Neural progenitor cell (in vitro differentiated cells): ENCODE results near the gene PCCA. TPM values are rescaled to one million over a fixed set of nuclear protein-coding genes. Genes with fewer than 3 reads are reported as not detected.

Experiments used
- DNase-seq: peaks from one replicate; pipeline ENCODE4 v3.0.0-alpha.2; 2016; ENCODE audit warnings: low spot score
- H2AFZ ChIP-seq: fragments of 200-600 bp; sonication (generic); replicated peaks from 2 replicates; pipeline ENCODE4 v1.6.1; 2016; ENCODE audit warnings: antibody characterized with exemption
- H3F3A ChIP-seq: fragments of 200-600 bp; sonication (generic); 2 replicates; pipeline ENCODE4 v1.6.1; 2016; ENCODE audit warnings: antibody characterized with exemption, low read depth
- H3K27ac ChIP-seq: fragments of 200-600 bp; sonication (generic); 2 replicates; pipeline ENCODE4 v1.5.1; 2016; ENCODE audit warnings: mild to moderate bottlenecking
- H3K27me3 ChIP-seq: fragments of 200-600 bp; sonication (generic); 2 replicates; pipeline ENCODE4 v1.6.1; 2016; ENCODE audit warnings: mild to moderate bottlenecking, moderate library complexity
- H3K36me3 ChIP-seq: fragments of 200-600 bp; sonication (generic); 2 replicates; pipeline ENCODE4 v1.5.1; 2016
- H3K4me1 ChIP-seq: fragments of 200-600 bp; sonication (generic); 2 replicates; pipeline ENCODE4 v1.6.1; 2016; ENCODE audit warnings: mixed run types
- H3K4me2 ChIP-seq: fragments of 200-600 bp; sonication (generic); 2 replicates; pipeline ENCODE4 v1.6.1; 2016
- H3K4me3 ChIP-seq: fragments of 200-600 bp; sonication (generic); 2 replicates; pipeline ENCODE4 v1.5.1; 2016
- H3K79me2 ChIP-seq: fragments of 200-600 bp; sonication (generic); 2 replicates; pipeline ENCODE4 v1.6.1; 2016; ENCODE audit warnings: low read depth
- H3K9ac ChIP-seq: fragments of 200-600 bp; sonication (generic); 2 replicates; pipeline ENCODE4 v1.6.1; 2016
- H3K9me3 ChIP-seq: fragments of 200-600 bp; sonication (generic); 2 replicates; pipeline ENCODE4 v1.5.1; 2016; ENCODE audit warnings: low read depth
- H4K20me1 ChIP-seq: fragments of 200-600 bp; sonication (generic); 2 replicates; pipeline ENCODE4 v1.6.1; 2016; ENCODE audit warnings: low read depth
- H3K27ac Mint-ChIP-seq: 3 replicates; pipeline ENCODE4 v1.8.0; 2021; ENCODE audit warnings: mixed read lengths
- H3K27me3 Mint-ChIP-seq: 2 replicates; pipeline ENCODE4 v1.8.0; 2022; ENCODE audit warnings: low read depth, mild to moderate bottlenecking, inconsistent platforms, moderate library complexity, mixed read lengths; ENCODE audit not compliant: insufficient read depth
- H3K36me3 Mint-ChIP-seq: 3 replicates; pipeline ENCODE4 v1.8.0; 2021; ENCODE audit warnings: mixed read lengths
- H3K4me1 Mint-ChIP-seq: 3 replicates; pipeline ENCODE4 v1.8.0; 2021; ENCODE audit warnings: mixed read lengths
- H3K4me3 Mint-ChIP-seq: 3 replicates; pipeline ENCODE4 v1.8.0; 2021; ENCODE audit warnings: mild to moderate bottlenecking, moderate library complexity, mixed read lengths
- H3K9me3 Mint-ChIP-seq: 3 replicates; pipeline ENCODE4 v1.8.0; 2020; ENCODE audit warnings: mixed read lengths
- CTCF ChIP-seq: fragments of 200-600 bp; sonication (generic); IDR thresholded peaks from 2 replicates; pipeline ENCODE4 v1.5.1; 2017; ENCODE audit warnings: antibody characterized with exemption, mild to moderate bottlenecking
- EZH2 ChIP-seq: fragments of 200-600 bp; sonication (generic); IDR thresholded peaks from 2 replicates; pipeline ENCODE4 v1.6.1; 2017; ENCODE audit warnings: antibody characterized with exemption, mild to moderate bottlenecking, moderate library complexity
- EZH2phosphoT487 ChIP-seq: fragments of 200-600 bp; sonication (generic); IDR thresholded peaks from 2 replicates; pipeline ENCODE4 v1.6.1; 2017; ENCODE audit warnings: antibody characterized with exemption
- total RNA-seq: library from RNA; depleted of rRNA; stranded (reverse); fragments of >200 nt; gene quantifications from 2 replicates; pipeline ENCODE4 v1.2.3, GENCODE V29; 2015; ENCODE audit warnings: low replicate concordance

Gene PCCA
- total RNA-seq, 1 donor from 2014 or later = 60.6 TPM

DNA sequence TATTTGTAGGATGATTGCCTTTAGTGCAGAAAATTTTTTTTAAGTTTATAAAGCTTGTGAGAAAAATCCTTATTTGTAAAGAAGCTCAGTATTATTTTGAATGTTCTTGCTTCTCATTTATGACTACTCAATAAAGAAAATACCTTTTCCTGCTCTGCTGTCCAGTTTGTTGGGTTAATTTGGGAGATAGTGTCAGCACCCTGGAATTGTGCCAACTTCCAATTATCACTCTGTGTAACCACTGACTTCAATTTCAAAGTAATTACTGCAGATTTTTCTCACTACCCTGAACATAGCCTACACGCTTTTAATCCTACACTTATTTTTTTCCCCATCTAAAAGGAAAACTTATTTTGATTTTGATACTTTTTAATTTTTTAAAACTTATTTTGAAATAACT, 406.6 kb downstream of the PCCA start:
- Histone ChIP-seq H3K4me3 (no peak overlapping the region), H3K27ac (no peak overlapping the region), H4K20me1 (no peaks in the 10 kb centered on the region), H3K9ac (no peak overlapping the region), H3K4me1 (peaks cover 14% of the 10 kb centered on the region), H3K9me3 (no peaks in the 10 kb centered on the region), H3K4me2 (no peak overlapping the region), H2AFZ (no peak overlapping the region), H3K27me3 (no peaks in the 10 kb centered on the region), H3K36me3 (no peaks in the 10 kb centered on the region), H3K79me2 (no peaks in the 10 kb centered on the region), H3F3A (peaks cover 7% of the 10 kb centered on the region)
- peaks cover 14% of the 10 kb centered on the region for H3K4me1 Mint-ChIP-seq
- peaks cover 15% of the 10 kb centered on the region for H3K36me3 Mint-ChIP-seq
- H3K4me3 Mint-ChIP-seq = no peak overlapping the region
- H3K27me3 Mint-ChIP-seq = peaks cover 2% of the 10 kb centered on the region
- H3K27ac Mint-ChIP-seq = no peak overlapping the region
- no peak for TF ChIP-seq EZH2phosphoT487
- TF ChIP-seq EZH2 = no peak
- TF ChIP-seq CTCF = no peak
- peaks cover 2% of the 10 kb centered on the region for H3K9me3 Mint-ChIP-seq
- DNase-seq = no peak

DNA sequence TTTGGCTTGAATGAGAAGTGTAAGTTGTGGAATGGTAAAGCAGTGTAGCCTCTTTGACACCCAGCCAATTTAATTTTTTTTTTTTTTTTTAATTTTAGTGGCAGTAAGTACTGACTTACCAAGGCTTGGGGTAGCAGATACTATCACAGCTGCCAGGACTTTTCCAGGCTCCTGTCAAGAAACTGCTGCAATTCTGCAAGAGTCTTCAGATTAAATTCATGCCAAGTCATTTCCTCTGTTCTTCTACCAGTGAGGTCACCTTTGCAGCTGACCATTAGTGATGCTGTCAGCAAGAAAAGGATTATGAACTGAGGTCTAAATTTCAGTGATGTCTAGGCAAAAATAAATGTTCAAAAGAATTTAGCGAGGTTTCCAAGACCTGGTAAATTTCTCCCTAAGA, 408.5 kb downstream of the PCCA start:
- Mint-ChIP-seq H3K9me3 (peaks cover 2% of the 10 kb centered on the region), H3K4me1 (peaks cover 6% of the 10 kb centered on the region), H3K27me3 (no peaks in the 10 kb centered on the region), H3K36me3 (peaks cover 12% of the 10 kb centered on the region), H3K27ac (no peak overlapping the region), H3K4me3 (no peak overlapping the region)
- H3K4me3 ChIP-seq = no peak overlapping the region
- H3K4me1 ChIP-seq = peaks cover 4% of the 10 kb centered on the region
- no peaks in the 10 kb centered on the region for H3K27me3 ChIP-seq
- H3K79me2 ChIP-seq = no peaks in the 10 kb centered on the region
- TF ChIP-seq EZH2phosphoT487 (no peak), CTCF (no peak), EZH2 (no peak)
- no peak overlapping the region for H2AFZ ChIP-seq
- no peaks in the 10 kb centered on the region for H4K20me1 ChIP-seq
- no peak overlapping the region for H3K4me2 ChIP-seq
- H3K9me3 ChIP-seq = no peaks in the 10 kb centered on the region
- no peaks in the 10 kb centered on the region for H3K36me3 ChIP-seq
- H3K9ac ChIP-seq = no peak overlapping the region
- H3K27ac ChIP-seq = no peak overlapping the region
- no peak for DNase-seq
- H3F3A ChIP-seq = no peaks in the 10 kb centered on the region

DNA sequence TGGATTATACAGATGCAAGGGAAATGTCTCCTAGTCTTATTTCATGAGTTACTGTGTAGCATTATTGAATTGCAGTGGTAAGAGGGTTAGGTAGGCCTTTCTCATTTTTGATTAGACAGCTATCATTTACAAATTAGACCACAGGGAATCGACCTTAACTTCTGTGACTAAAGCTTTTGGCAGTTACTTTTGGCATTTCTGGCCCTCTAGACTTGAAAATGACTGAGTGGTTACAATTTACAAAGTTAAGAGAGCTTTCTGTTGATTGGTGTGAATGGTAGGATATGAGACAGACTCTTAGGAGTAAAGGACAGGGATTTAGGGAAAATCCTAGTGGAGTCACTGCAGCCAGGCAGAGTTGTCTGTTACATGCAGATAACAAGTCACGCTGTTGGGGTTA, 413.6 kb downstream of the PCCA start:
- Histone ChIP-seq H3F3A (no peaks in the 10 kb centered on the region), H3K4me3 (no peak overlapping the region), H3K9ac (no peak overlapping the region), H3K27me3 (no peaks in the 10 kb centered on the region), H3K27ac (peak overlapping the region; percentile 53), H3K4me2 (no peak overlapping the region), H4K20me1 (no peaks in the 10 kb centered on the region), H3K79me2 (no peaks in the 10 kb centered on the region), H3K9me3 (no peaks in the 10 kb centered on the region), H3K36me3 (no peaks in the 10 kb centered on the region), H2AFZ (no peak overlapping the region), H3K4me1 (peaks cover 4% of the 10 kb centered on the region)
- Mint-ChIP-seq H3K27me3 (no peaks in the 10 kb centered on the region), H3K4me3 (no peak overlapping the region), H3K9me3 (no peaks in the 10 kb centered on the region), H3K27ac (peak overlapping the region; percentile 5), H3K36me3 (peaks cover 3% of the 10 kb centered on the region), H3K4me1 (peaks cover 12% of the 10 kb centered on the region)
- no peak for DNase-seq
- TF ChIP-seq EZH2 (no peak), EZH2phosphoT487 (no peak), CTCF (no peak)
